H9 (cell line): ENCODE measurements around the gene PNKP. TPM values are rescaled to one million over a fixed set of nuclear protein-coding genes. Genes with fewer than 3 reads are reported as not detected.
"Not testable (repeated sequence)": the region's sequence is repeated elsewhere in the genome, so short reads cannot be mapped to it uniquely, and the experiment has no call there.

ENCODE experiments used
- DNase-seq: peaks from one replicate; pipeline ENCODE4 v3.0.0-alpha.2; 2017
- H2AFZ ChIP-seq: one replicate; pipeline ENCODE4 v1.6.1; 2013; ENCODE audit warnings: mild to moderate bottlenecking, low read length, control low read depth, moderate library complexity
- H2AK5ac ChIP-seq: 2 replicates; pipeline ENCODE4 v1.6.1; 2013; ENCODE audit warnings: low read length, control low read depth, mixed read lengths; ENCODE audit not compliant: insufficient read length
- H2BK120ac ChIP-seq: one replicate; pipeline ENCODE4 v1.6.1; 2013; ENCODE audit warnings: low read depth, mild to moderate bottlenecking, low read length, control low read depth, inconsistent platforms; ENCODE audit not compliant: poor library complexity, severe bottlenecking
- H2BK12ac ChIP-seq: 2 replicates; pipeline ENCODE4 v1.6.1; 2013; ENCODE audit warnings: low read length, control low read depth, mixed read lengths, low read depth; ENCODE audit not compliant: insufficient read length
- H2BK15ac ChIP-seq: 2 replicates; pipeline ENCODE4 v1.6.1; 2013; ENCODE audit warnings: low read depth, low read length, control low read depth
- H2BK20ac ChIP-seq: one replicate; pipeline ENCODE4 v1.6.1; 2013; ENCODE audit warnings: low read depth, mild to moderate bottlenecking, low read length, control low read depth, inconsistent platforms; ENCODE audit not compliant: poor library complexity, severe bottlenecking
- H2BK5ac ChIP-seq: 2 replicates; pipeline ENCODE4 v1.6.1; 2013; ENCODE audit warnings: low read length, control low read depth, mixed read lengths; ENCODE audit not compliant: insufficient read length
- H3K14ac ChIP-seq: 2 replicates; pipeline ENCODE4 v1.6.1; 2013; ENCODE audit warnings: low read length, control low read depth; ENCODE audit not compliant: insufficient read depth
- H3K18ac ChIP-seq: 2 replicates; pipeline ENCODE4 v1.6.1; 2013; ENCODE audit warnings: low read depth, mild to moderate bottlenecking, mixed read lengths, low read length, control low read depth; ENCODE audit not compliant: insufficient read length
- H3K23ac ChIP-seq: 2 replicates; pipeline ENCODE4 v1.6.1; 2013; ENCODE audit warnings: low read length, control low read depth, mixed read lengths, low read depth; ENCODE audit not compliant: insufficient read length
- H3K23me2 ChIP-seq: 2 replicates; pipeline ENCODE4 v1.6.1; 2013; ENCODE audit warnings: low read depth, mild to moderate bottlenecking, mixed read lengths, low read length, control low read depth; ENCODE audit not compliant: insufficient read length, poor library complexity, severe bottlenecking
- H3K27ac ChIP-seq: 2 replicates; pipeline ENCODE4 v1.5.1; 2013; ENCODE audit warnings: low read length, control low read depth, mixed read lengths, low read depth; ENCODE audit not compliant: insufficient read length
- H3K27me3 ChIP-seq: 2 replicates; pipeline ENCODE4 v1.6.1; 2013; ENCODE audit warnings: low read length, control low read depth, inconsistent platforms; ENCODE audit not compliant: insufficient read depth
- H3K4ac ChIP-seq: 2 replicates; pipeline ENCODE4 v1.6.1; 2013; ENCODE audit warnings: low read depth, mild to moderate bottlenecking, control low read depth, inconsistent platforms, low read length, moderate library complexity
- H3K4me1 ChIP-seq: 2 replicates; pipeline ENCODE4 v1.6.1; 2013; ENCODE audit warnings: low read length, control low read depth, inconsistent platforms; ENCODE audit not compliant: insufficient read depth
- H3K4me2 ChIP-seq: 2 replicates; pipeline ENCODE4 v1.6.1; 2013; ENCODE audit warnings: low read length, control low read depth, mixed read lengths; ENCODE audit not compliant: insufficient read length, insufficient read depth
- H3K56ac ChIP-seq: 2 replicates; pipeline ENCODE4 v1.6.1; 2013; ENCODE audit warnings: low read depth, mild to moderate bottlenecking, mixed read lengths, low read length, control low read depth; ENCODE audit not compliant: insufficient read length
- H3K79me1 ChIP-seq: 2 replicates; pipeline ENCODE4 v1.6.1; 2013; ENCODE audit warnings: low read depth, mild to moderate bottlenecking, moderate library complexity, low read length, control low read depth, inconsistent platforms; ENCODE audit not compliant: insufficient read depth, poor library complexity, severe bottlenecking
- H3K79me2 ChIP-seq: 2 replicates; pipeline ENCODE4 v1.6.1; 2013; ENCODE audit warnings: low read length, control low read depth, inconsistent platforms; ENCODE audit not compliant: insufficient read depth
- H3K9ac ChIP-seq: 2 replicates; pipeline ENCODE4 v1.6.1; 2013; ENCODE audit warnings: low read length, control low read depth, mixed read lengths; ENCODE audit not compliant: insufficient read length; ENCODE audit errors: extremely low read depth
- H3K9me3 ChIP-seq: one replicate; pipeline ENCODE4 v1.6.1; 2013; ENCODE audit warnings: low read depth, low read length, inconsistent platforms; ENCODE audit not compliant: control insufficient read depth
- H3T11ph ChIP-seq: one replicate; pipeline ENCODE4 v1.6.1; 2013; ENCODE audit warnings: mild to moderate bottlenecking, low read length, control low read depth, inconsistent platforms
- H4K20me1 ChIP-seq: one replicate; pipeline ENCODE4 v1.6.1; 2013; ENCODE audit not compliant: control insufficient read depth, insufficient read length, insufficient read depth
- H4K5ac ChIP-seq: 2 replicates; pipeline ENCODE4 v1.6.1; 2013; ENCODE audit warnings: low read depth, mild to moderate bottlenecking, mixed read lengths, low read length, control low read depth; ENCODE audit not compliant: insufficient read length
- H4K8ac ChIP-seq: replicated peaks from 2 replicates; pipeline ENCODE4 v1.6.1; 2013; ENCODE audit warnings: low read length, control low read depth, mixed read lengths, low read depth; ENCODE audit not compliant: insufficient read length
- H4K91ac ChIP-seq: 2 replicates; pipeline ENCODE4 v1.6.1; 2013; ENCODE audit warnings: low read depth, mild to moderate bottlenecking, moderate library complexity, mixed read lengths, low read length, control low read depth; ENCODE audit not compliant: insufficient read length
- H3K27ac Mint-ChIP-seq, 3 experiments: 2 replicates in 2 of 3; 3 replicates in 1 of 3; pipeline ENCODE4 v1.8.0; 2020 to 2021; ENCODE audit warnings: mixed read lengths in 3 of 3, mild to moderate bottlenecking in 1 of 3, moderate library complexity in 1 of 3
- H3K27me3 Mint-ChIP-seq: 2 replicates; pipeline ENCODE4 v1.8.0; 2021; ENCODE audit warnings: low read depth, mild to moderate bottlenecking, moderate library complexity, mixed read lengths
- H3K36me3 Mint-ChIP-seq, 3 experiments: 2 replicates in 2 of 3; 3 replicates in 1 of 3; pipeline ENCODE4 v1.8.0; 2020 to 2021; ENCODE audit warnings: low read depth in 3 of 3, mixed read lengths in 3 of 3; ENCODE audit not compliant: insufficient read depth in 1 of 3
- H3K4me1 Mint-ChIP-seq, 2 experiments: 2 replicates each; pipeline ENCODE4 v1.8.0; 2020; ENCODE audit warnings: mixed read lengths in 2 of 2
- H3K4me3 Mint-ChIP-seq, 2 experiments: 2 replicates in 1 of 2; 3 replicates in 1 of 2; pipeline ENCODE4 v1.8.0; 2020 to 2021; ENCODE audit warnings: mild to moderate bottlenecking in 2 of 2, mixed read lengths in 2 of 2, moderate library complexity in 1 of 2
- H3K9me3 Mint-ChIP-seq, 2 experiments: 2 replicates in 1 of 2; 3 replicates in 1 of 2; pipeline ENCODE4 v1.8.0; 2020; ENCODE audit warnings: mild to moderate bottlenecking in 2 of 2, mixed read lengths in 2 of 2, moderate library complexity in 1 of 2
- CTCF ChIP-seq: fragments of 200-600 bp; sonication (generic); conservative IDR thresholded peaks from 3 replicates; pipeline ENCODE4 v1.8.0; 2021; ENCODE audit warnings: antibody characterized with exemption, mild to moderate bottlenecking
- WGBS: extraction: QIAGEN DNeasy Blood & Tissue Kit; methylation state at CpG from one replicate; pipeline ENCODE4 v1.1.7; 2013; ENCODE audit warnings: missing lambda C conversion rate, low lambda C conversion rate, mixed read lengths; ENCODE audit not compliant: insufficient read length; ENCODE audit errors: extremely low coverage; 5-methylcytosine and 5-hydroxymethylcytosine counted together
- total RNA-seq: library from RNA; stranded (reverse); gene quantifications from 2 replicates; pipeline ENCODE4 v1.2.1, GENCODE V29; 2021

The PNKP gene
- total RNA-seq, 1 experiment from 2014 or later: 157 TPM

DNA sequence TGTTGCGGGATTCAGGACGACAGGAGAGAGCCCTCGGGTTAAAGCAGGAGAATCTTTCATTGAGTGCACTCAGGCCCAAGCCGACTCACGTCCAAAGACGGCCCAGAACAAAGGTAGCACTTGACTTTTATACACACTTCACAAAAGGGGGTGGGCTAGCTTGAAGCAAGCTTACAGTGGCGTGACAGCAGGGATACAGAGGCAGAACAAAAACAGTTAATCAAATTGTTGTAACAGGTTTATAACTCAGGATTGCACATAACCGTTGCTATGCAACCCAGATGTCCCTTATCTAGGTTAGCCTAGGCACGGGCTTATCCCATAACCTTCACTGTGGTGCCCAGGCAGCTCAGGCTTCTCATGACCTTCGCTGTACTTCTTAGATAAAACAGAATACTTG lies 47.3 kb downstream of the PNKP start:
- peaks cover 11% of the 10 kb centered on the region for H3K79me1 ChIP-seq
- H2BK5ac ChIP-seq: no peak overlapping the region
- no peak overlapping the region for H2AK5ac ChIP-seq
- H2BK15ac ChIP-seq: no peak overlapping the region
- no peak overlapping the region for H3K4ac ChIP-seq
- peaks cover 5% of the 10 kb centered on the region; the same call in 1 of the 2 replicates for H3K79me2 ChIP-seq
- no peak for TF ChIP-seq CTCF
- Mint-ChIP-seq H3K9me3 (no peaks in the 10 kb centered on the region), H3K27ac (peak overlapping the region in 1 of 3 experiments; percentile 80; a peak in 1 of 7 replicates), H3K4me3 (peak overlapping the region in 1 of 2 experiments; percentile 94; a peak in 2 of 5 replicates), H3K4me1 (peaks cover 10 to 16% of the 10 kb centered on the region in 2 experiments), H3K27me3 (no peaks in the 10 kb centered on the region), H3K36me3 (peaks cover 10 to 32% (median 21%) of the 10 kb centered on the region in 3 experiments)
- no peak overlapping the region for H3K23ac ChIP-seq
- H3K9me3 ChIP-seq: no peaks in the 10 kb centered on the region
- H3K23me2 ChIP-seq: peaks cover 5% of the 10 kb centered on the region
- no peak overlapping the region for H2BK120ac ChIP-seq
- H4K20me1 ChIP-seq: no peaks in the 10 kb centered on the region
- H3T11ph ChIP-seq: no peak overlapping the region
- no peak overlapping the region for H3K4me2 ChIP-seq
- H4K5ac ChIP-seq: no peak overlapping the region
- no CpG with 5 or more reads among the region's 10 CpGs for WGBS
- no peak overlapping the region for H3K9ac ChIP-seq
- no peak overlapping the region for H3K18ac ChIP-seq
- no peak overlapping the region for H2BK20ac ChIP-seq
- H4K8ac ChIP-seq: no peak overlapping the region
- H3K27ac ChIP-seq: no peak overlapping the region
- no peak overlapping the region for H3K56ac ChIP-seq
- H2AFZ ChIP-seq: no peak overlapping the region
- H2BK12ac ChIP-seq: no peak overlapping the region
- DNase-seq: no peak
- H3K4me1 ChIP-seq: peaks cover 3% of the 10 kb centered on the region; the same call in 1 of the 2 replicates
- H3K14ac ChIP-seq: no peak overlapping the region
- no peak overlapping the region for H4K91ac ChIP-seq
- H3K27me3 ChIP-seq: no peaks in the 10 kb centered on the region

DNA sequence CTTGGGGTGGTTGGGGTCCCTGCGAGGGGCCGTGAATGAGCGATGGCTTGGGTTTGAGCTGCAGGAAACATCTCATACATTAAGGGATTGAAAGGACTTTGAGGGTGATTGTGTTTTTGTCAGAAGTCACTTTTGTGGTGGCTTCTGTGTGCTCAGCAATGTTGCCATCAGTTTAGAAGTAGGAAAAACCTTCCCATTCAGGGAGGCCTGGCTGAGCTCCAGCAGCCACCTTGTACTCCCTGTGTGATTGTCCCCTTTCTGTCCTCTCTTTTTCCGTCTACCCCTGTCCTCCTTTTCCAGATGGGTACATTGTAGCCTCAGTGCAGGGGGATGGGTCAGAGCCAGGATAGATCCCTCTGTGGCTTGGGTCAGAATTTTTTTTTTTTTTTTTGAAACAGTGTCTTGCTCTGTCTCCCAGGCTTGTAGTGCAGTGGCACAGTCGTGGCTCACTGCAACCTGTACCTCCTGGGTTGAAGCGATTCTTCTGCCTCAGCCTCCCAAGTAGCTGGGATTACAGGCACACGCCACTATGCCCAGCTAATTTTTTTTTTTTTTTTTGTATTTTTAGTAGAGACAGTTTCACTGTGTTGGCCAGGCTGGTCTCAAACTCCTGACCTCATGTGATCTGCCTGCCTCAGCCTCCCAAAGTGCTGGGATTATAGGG lies 47.8 kb downstream of the PNKP start:
- H3K23me2 ChIP-seq, H3T11ph ChIP-seq, H2AFZ ChIP-seq, H2BK12ac ChIP-seq, H4K91ac ChIP-seq, H4K5ac ChIP-seq, H2BK15ac ChIP-seq, H3K27me3 Mint-ChIP-seq, DNase-seq, H3K18ac ChIP-seq, H3K14ac ChIP-seq, H2BK120ac ChIP-seq, H4K8ac ChIP-seq, H3K56ac ChIP-seq, H2AK5ac ChIP-seq, H3K23ac ChIP-seq, H3K79me2 ChIP-seq, H3K9me3 ChIP-seq, H3K4me1 ChIP-seq, H2BK5ac ChIP-seq, H3K9me3 Mint-ChIP-seq, H3K4ac ChIP-seq, H4K20me1 ChIP-seq, H3K27ac ChIP-seq, H2BK20ac ChIP-seq, H3K27me3 ChIP-seq: not testable (repeated sequence)
- Mint-ChIP-seq H3K4me1 (peaks cover 10 to 17% of the 10 kb centered on the region in 2 experiments), H3K36me3 (peaks cover 10 to 32% (median 21%) of the 10 kb centered on the region in 3 experiments), H3K4me3 (peak overlapping the region; percentile 94 to 96), H3K27ac (peak overlapping the region; percentile 57 to 90 (median 80); a peak in 5 of 7 replicates)
- no CpG with 5 or more reads among the region's 7 CpGs for WGBS
- peak overlapping the region; percentile 74 for H3K4me2 ChIP-seq
- peaks cover 11% of the 10 kb centered on the region for H3K79me1 ChIP-seq
- H3K9ac ChIP-seq: peak overlapping the region; percentile 93
